T-helper 1 cell treated with Interleukin-12 subunit alpha and Interleukin-12 subunit beta and Interleukin-4 antibody, amounts not matched to agents 30 ng/mL and 1 ng/mL, for 36 hours (primary cell): Measurements from ENCODE around the gene PTPRCAP. TPM values are rescaled to one million over a fixed set of nuclear protein-coding genes. Genes with fewer than 3 reads are reported as not detected.

Experiments
- total RNA-seq: library from RNA; stranded (reverse); gene quantifications from 2 replicates; pipeline ENCODE4 v1.2.3, GENCODE V29; 2022

The PTPRCAP gene
- total RNA-seq, 1 donor from 2014 or later, result 428 TPM

Other genes with a start within 250 kb of the PTPRCAP start
- 351 and 369 TPM in 2 replicates for gene GRK2, start 171.2 kb downstream of the PTPRCAP start, total RNA-seq
- gene ANKRD13D, start 148.4 kb downstream of the PTPRCAP start, total RNA-seq, result 198 and 200 TPM in 2 replicates
- gene SSH3, start 134.2 kb downstream of the PTPRCAP start, total RNA-seq, result 13.0 and 17.3 TPM in 2 replicates
- 58.8 and 62.1 TPM in 2 replicates for gene POLD4, start 84.1 kb downstream of the PTPRCAP start, total RNA-seq
- gene CLCF1, start 64.1 kb downstream of the PTPRCAP start, total RNA-seq, result 0.15 and 0.29 TPM in 2 replicates
- 39.6 and 47.7 TPM in 2 replicates for gene RAD9A, start 45.7 kb downstream of the PTPRCAP start, total RNA-seq
- gene PPP1CA, start 35.8 kb downstream of the PTPRCAP start, total RNA-seq, result 347 and 352 TPM in 2 replicates
- gene TBC1D10C, start 33.6 kb downstream of the PTPRCAP start, total RNA-seq, result 312 and 319 TPM in 2 replicates
- 0.47 and 0.66 TPM in 2 replicates for gene CARNS1, start 22.0 kb downstream of the PTPRCAP start, total RNA-seq
- 63.7 and 69.5 TPM in 2 replicates for gene RPS6KB2, start 9.2 kb downstream of the PTPRCAP start, total RNA-seq
- 242 and 243 TPM in 2 replicates for gene CORO1B, start 5.8 kb upstream of the PTPRCAP start, total RNA-seq
- gene GPR152, start 15.0 kb upstream of the PTPRCAP start, total RNA-seq, result not detected in 2 replicates
- gene CABP4, start 17.7 kb upstream of the PTPRCAP start, total RNA-seq, result 3.6 and 4.2 TPM in 2 replicates
- 40.5 and 43.9 TPM in 2 replicates for gene TMEM134, start 31.6 kb upstream of the PTPRCAP start, total RNA-seq
- gene AIP, start 45.3 kb upstream of the PTPRCAP start, total RNA-seq, result 149 and 163 TPM in 2 replicates
- gene PITPNM1, start 67.7 kb upstream of the PTPRCAP start, total RNA-seq, result 118 and 119 TPM in 2 replicates
- 189 and 191 TPM in 2 replicates for gene CDK2AP2, start 70.5 kb upstream of the PTPRCAP start, total RNA-seq
- not detected in 2 replicates for gene CABP2, start 85.8 kb upstream of the PTPRCAP start, total RNA-seq
- 262 TPM in 2 replicates for gene GSTP1, start 146.1 kb upstream of the PTPRCAP start, total RNA-seq
- 244 and 258 TPM in 2 replicates for gene NDUFV1, start 169.3 kb upstream of the PTPRCAP start, total RNA-seq
- gene NUDT8, start 192.3 kb upstream of the PTPRCAP start, total RNA-seq, result 6.5 and 6.7 TPM in 2 replicates
- gene TBX10, start 202.1 kb upstream of the PTPRCAP start, total RNA-seq, result not detected in 2 replicates
- gene ACY3, start 213.0 kb upstream of the PTPRCAP start, total RNA-seq, result 0.37 TPM in 1 of 2 replicates, not detected in the other
- gene ALDH3B2, start 236.9 kb upstream of the PTPRCAP start, total RNA-seq, result not detected in 2 replicates